Type B pancreatic cell (in vitro differentiated cells): Measurements from ENCODE around the gene FLNB. TPM values are rescaled to one million over a fixed set of nuclear protein-coding genes. Genes with fewer than 3 reads are reported as not detected.

Source experiments
- DNase-seq: peaks from one replicate; pipeline ENCODE4 v3.0.0; 2021; ENCODE audit warnings: mixed read lengths; ENCODE audit not compliant: unreplicated experiment; ENCODE audit errors: extremely low spot score
- H3K27ac Mint-ChIP-seq: 2 replicates; pipeline ENCODE4 v1.8.0; 2021; ENCODE audit warnings: mild to moderate bottlenecking, mixed read lengths
- H3K27me3 Mint-ChIP-seq: 2 replicates; pipeline ENCODE4 v1.8.0; 2021; ENCODE audit warnings: mixed read lengths
- H3K36me3 Mint-ChIP-seq: 2 replicates; pipeline ENCODE4 v1.8.0; 2021; ENCODE audit warnings: mixed read lengths
- H3K4me1 Mint-ChIP-seq: one replicate; pipeline ENCODE4 v1.8.0; 2021; ENCODE audit warnings: mixed read lengths; ENCODE audit not compliant: unreplicated experiment
- H3K4me3 Mint-ChIP-seq: 2 replicates; pipeline ENCODE4 v1.8.0; 2021; ENCODE audit warnings: mild to moderate bottlenecking, mixed read lengths
- H3K9me3 Mint-ChIP-seq: 2 replicates; pipeline ENCODE4 v1.8.0; 2021; ENCODE audit warnings: mixed read lengths
- total RNA-seq: library from RNA; stranded (reverse); gene quantifications from 2 replicates; pipeline ENCODE4 v1.2.1, GENCODE V29; 2021; ENCODE audit warnings: low replicate concordance
- TF ChIP-seq, protein P1 (sequence below): fragments of 200-600 bp; sonication (generic); conservative IDR thresholded peaks from 2 replicates; pipeline ENCODE4 v1.5.0; 2021; ENCODE audit warnings: antibody characterized with exemption, mild to moderate bottlenecking

FLNB gene
- total RNA-seq, 1 donor from 2014 or later, result 204 TPM

DNA sequence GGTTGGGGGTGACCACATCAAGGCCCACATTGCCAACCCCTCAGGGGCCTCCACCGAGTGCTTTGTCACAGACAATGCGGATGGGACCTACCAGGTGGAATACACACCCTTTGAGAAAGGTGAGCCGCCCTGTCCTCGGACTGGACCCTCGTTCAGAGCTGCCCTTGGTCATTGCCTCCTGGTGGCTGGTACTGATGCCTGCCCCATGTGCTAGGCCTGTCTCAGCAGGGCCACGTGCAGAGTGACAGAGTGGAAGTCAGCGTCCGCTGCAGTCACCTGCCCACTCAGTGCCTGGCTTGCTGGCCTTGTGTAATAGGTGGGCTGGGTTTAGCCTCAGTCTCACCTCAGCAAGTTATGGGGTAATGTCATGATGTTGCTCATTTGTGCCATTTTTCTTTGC lies 116.2 kb downstream of the FLNB start:
- peaks cover 49% of the 10 kb centered on the region for H3K36me3 Mint-ChIP-seq
- TF ChIP-seq, protein P1, sequence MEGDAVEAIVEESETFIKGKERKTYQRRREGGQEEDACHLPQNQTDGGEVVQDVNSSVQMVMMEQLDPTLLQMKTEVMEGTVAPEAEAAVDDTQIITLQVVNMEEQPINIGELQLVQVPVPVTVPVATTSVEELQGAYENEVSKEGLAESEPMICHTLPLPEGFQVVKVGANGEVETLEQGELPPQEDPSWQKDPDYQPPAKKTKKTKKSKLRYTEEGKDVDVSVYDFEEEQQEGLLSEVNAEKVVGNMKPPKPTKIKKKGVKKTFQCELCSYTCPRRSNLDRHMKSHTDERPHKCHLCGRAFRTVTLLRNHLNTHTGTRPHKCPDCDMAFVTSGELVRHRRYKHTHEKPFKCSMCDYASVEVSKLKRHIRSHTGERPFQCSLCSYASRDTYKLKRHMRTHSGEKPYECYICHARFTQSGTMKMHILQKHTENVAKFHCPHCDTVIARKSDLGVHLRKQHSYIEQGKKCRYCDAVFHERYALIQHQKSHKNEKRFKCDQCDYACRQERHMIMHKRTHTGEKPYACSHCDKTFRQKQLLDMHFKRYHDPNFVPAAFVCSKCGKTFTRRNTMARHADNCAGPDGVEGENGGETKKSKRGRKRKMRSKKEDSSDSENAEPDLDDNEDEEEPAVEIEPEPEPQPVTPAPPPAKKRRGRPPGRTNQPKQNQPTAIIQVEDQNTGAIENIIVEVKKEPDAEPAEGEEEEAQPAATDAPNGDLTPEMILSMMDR, result no peak
- H3K4me3 Mint-ChIP-seq, result no peak overlapping the region

DNA sequence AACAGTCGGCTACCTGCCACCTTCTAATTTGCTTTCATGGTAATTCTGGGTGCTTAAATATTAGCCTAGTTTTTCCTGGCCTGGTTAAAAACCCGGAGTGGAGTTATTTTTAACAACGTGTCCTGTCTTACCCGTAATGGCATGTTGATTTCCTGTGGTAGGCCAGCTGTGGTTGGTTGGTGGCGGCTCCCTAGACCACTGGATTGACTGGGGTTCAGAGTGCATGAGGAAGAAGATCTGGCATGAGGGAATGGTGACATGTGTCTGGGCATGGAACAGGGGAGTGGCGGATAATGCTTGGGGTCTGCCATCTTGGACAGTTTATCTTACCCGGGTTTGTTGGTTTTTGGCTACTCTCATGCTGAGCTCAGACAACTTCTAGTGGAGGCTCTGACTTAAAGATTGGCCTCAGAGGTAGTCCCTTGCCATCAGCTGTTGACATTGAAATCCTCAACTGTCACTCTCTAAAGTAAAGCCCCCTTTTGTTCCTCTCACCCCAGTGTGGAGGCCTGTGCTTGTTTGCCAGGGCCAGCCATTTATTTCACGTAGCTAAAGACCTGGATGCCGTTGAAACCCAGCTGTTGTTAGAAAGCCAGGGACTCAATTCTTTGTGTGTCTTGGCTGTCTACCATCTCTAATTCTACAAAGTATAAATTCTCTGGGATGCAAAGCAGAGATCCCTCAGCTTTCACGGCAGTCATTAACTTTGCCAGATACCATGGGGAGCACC lies 121.0 kb downstream of the FLNB start:
- no peak for DNase-seq
- no peaks in the 10 kb centered on the region for H3K27me3 Mint-ChIP-seq
- no peak overlapping the region for H3K27ac Mint-ChIP-seq
- no peaks in the 10 kb centered on the region for H3K4me1 Mint-ChIP-seq
- H3K36me3 Mint-ChIP-seq, result peaks cover 61% of the 10 kb centered on the region
- TF ChIP-seq, protein P1, result no peak
- H3K4me3 Mint-ChIP-seq, result no peak overlapping the region
- H3K9me3 Mint-ChIP-seq, result no peaks in the 10 kb centered on the region

More for the DNA sequence above, 116.2 kb downstream of the FLNB start:
- no peak for DNase-seq
- H3K27ac Mint-ChIP-seq, result no peak overlapping the region
- H3K9me3 Mint-ChIP-seq, result no peaks in the 10 kb centered on the region
- H3K27me3 Mint-ChIP-seq, result no peaks in the 10 kb centered on the region
- no peaks in the 10 kb centered on the region for H3K4me1 Mint-ChIP-seq

DNA sequence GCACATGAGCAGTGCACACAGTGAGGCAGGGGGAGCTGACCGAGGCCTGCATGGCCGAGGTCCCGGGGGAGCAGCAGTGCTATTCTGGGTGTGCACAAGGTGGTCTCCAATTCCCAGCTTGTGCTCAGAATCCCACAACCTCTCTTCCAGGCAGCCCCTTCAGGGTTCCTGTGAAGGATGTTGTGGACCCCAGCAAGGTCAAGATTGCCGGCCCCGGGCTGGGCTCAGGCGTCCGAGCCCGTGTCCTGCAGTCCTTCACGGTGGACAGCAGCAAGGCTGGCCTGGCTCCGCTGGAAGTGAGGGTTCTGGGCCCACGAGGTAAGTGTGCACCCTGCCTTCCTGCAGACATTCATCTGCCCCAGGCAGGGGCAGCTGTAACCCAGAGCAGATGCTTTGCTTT lies 122.4 kb downstream of the FLNB start:
- no peak overlapping the region for H3K4me3 Mint-ChIP-seq
- no peak for DNase-seq

DNA sequence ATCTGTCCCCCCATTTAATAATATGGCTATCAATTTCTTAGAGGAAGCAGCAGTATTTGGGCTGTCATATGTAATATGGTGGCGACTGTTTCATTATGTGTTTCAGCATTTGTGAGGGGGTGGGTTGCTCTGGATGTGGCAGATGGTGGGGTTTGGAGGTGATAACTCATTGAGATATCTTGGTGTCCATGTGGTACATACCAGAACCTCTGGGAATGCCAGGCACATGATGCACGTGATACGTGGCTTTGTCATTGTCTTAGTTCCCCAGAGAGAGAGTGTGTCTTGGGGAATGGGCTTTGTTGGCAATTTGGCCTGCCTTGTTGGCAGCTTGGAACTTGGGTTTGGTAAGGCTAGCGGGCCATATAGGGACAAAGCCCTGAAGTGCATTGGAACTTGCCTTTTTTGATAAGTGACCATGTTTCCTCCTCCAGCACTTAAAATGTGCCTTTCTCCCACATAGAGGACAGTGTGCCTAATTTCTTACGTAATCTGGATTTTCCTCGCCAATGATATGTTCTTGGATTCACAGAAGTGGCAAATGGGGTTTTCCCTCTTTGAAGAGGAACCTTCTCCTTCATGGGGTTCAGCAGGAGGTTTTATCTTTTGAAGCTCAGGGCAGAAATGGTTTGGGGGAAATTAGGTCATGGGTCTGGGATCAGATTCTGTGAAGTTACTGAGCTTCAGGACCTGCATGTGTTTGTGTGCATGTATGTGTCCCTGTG lies 123.0 kb downstream of the FLNB start:
- no peak overlapping the region for H3K4me3 Mint-ChIP-seq
- H3K4me1 Mint-ChIP-seq, result no peaks in the 10 kb centered on the region
- peak overlapping the region; percentile 67 for H3K27ac Mint-ChIP-seq
- no peaks in the 10 kb centered on the region for H3K9me3 Mint-ChIP-seq
- no peak for DNase-seq
- H3K27me3 Mint-ChIP-seq, result no peaks in the 10 kb centered on the region
- peaks cover 55% of the 10 kb centered on the region for H3K36me3 Mint-ChIP-seq
- TF ChIP-seq, protein P1, result no peak

More for the DNA sequence above, 122.4 kb downstream of the FLNB start:
- no peaks in the 10 kb centered on the region for H3K9me3 Mint-ChIP-seq
- TF ChIP-seq, protein P1, result no peak
- no peak overlapping the region for H3K27ac Mint-ChIP-seq
- H3K4me1 Mint-ChIP-seq, result no peaks in the 10 kb centered on the region
- H3K27me3 Mint-ChIP-seq, result no peaks in the 10 kb centered on the region
- peaks cover 55% of the 10 kb centered on the region for H3K36me3 Mint-ChIP-seq

DNA sequence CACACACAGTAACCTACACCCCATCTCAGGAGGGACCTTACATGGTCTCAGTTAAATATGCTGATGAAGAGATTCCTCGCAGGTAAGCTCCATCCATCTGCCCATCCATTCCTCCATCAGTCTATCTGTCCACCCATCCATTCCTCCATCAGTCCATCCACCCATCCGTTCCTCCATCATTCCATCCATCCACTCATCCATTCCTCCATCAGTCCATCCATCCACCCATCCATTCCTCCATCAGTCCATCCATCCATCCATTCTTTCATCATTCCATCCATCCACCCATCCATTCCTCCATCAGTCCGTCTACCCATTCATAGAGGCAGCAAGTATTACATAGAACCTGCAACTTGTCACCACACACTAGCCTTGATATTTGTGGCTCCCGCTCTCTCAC lies 124.6 kb downstream of the FLNB start:
- H3K4me3 Mint-ChIP-seq, result no peak overlapping the region
- no peaks in the 10 kb centered on the region for H3K4me1 Mint-ChIP-seq
- H3K27me3 Mint-ChIP-seq, result no peaks in the 10 kb centered on the region
- DNase-seq, result no peak
- TF ChIP-seq, protein P1, result no peak
- H3K9me3 Mint-ChIP-seq, result no peaks in the 10 kb centered on the region
- peaks cover 53% of the 10 kb centered on the region for H3K36me3 Mint-ChIP-seq
- H3K27ac Mint-ChIP-seq, result peak overlapping the region; percentile 54
